Thymus (tissue), 11 donors: ENCODE data around the gene ARL11. TPM values are rescaled to one million over a fixed set of nuclear protein-coding genes. Genes with fewer than 3 reads are reported as not detected.

ENCODE experiments used
- DNase-seq, 9 donors: peaks; one replicate each; pipeline ENCODE4 v3.0.0-alpha.2; 2013; ENCODE audit warnings: low spot score in 9 of 9, low read depth in 6 of 9, missing footprints in 1 of 9
- H3K27ac ChIP-seq, 2 donors: one replicate each; pipeline ENCODE4 v1.5.1; 2013; ENCODE audit warnings: control low read depth in 1 of 2, low read depth in 1 of 2, low read length in 1 of 2, mild to moderate bottlenecking in 1 of 2, moderate library complexity in 1 of 2
- H3K27me3 ChIP-seq, 2 donors: one replicate each; pipeline ENCODE4 v1.5.1; 2013; ENCODE audit warnings: low read length in 1 of 2; ENCODE audit not compliant: control insufficient read depth in 2 of 2, insufficient read depth in 1 of 2
- H3K36me3 ChIP-seq, 2 donors: one replicate each; pipeline ENCODE4 v1.5.1; 2013; ENCODE audit warnings: low read length in 1 of 2, mild to moderate bottlenecking in 1 of 2, moderate library complexity in 1 of 2; ENCODE audit not compliant: control insufficient read depth in 2 of 2, insufficient read depth in 2 of 2
- H3K4me1 ChIP-seq, 2 donors: one replicate each; pipeline ENCODE4 v1.5.1; 2013; ENCODE audit warnings: low read length in 2 of 2; ENCODE audit not compliant: control insufficient read depth in 2 of 2, insufficient read depth in 2 of 2
- H3K4me3 ChIP-seq, 2 donors: one replicate each; pipeline ENCODE4 v1.5.1; 2013; ENCODE audit warnings: low read length in 2 of 2, control low read depth in 1 of 2, mild to moderate bottlenecking in 1 of 2
- H3K9me3 ChIP-seq, 2 donors: one replicate each; pipeline ENCODE4 v1.5.1; 2013; ENCODE audit warnings: low read length in 1 of 2, mild to moderate bottlenecking in 1 of 2; ENCODE audit not compliant: control insufficient read depth in 2 of 2, insufficient read depth in 1 of 2
- WGBS: extraction: QIAGEN DNeasy Blood & Tissue Kit; methylation state at CpG from one replicate; pipeline ENCODE4 v1.1.7; 2013; 5-methylcytosine and 5-hydroxymethylcytosine counted together
- polyA plus RNA-seq: library from polyadenylated mRNA; stranded (reverse); fragments of 200-250 nt; gene quantifications from one replicate; pipeline ENCODE4 v1.2.3, GENCODE V29; 2013
- total RNA-seq: library from RNA; stranded (reverse); fragments of 120-200 nt; gene quantifications from one replicate; pipeline ENCODE4 v1.2.4, GENCODE V29; 2013
- donor health status: healthy.

Gene ARL11
- total and polyA plus RNA-seq, 2 donors: 1.3 to 2.7 TPM

- Histone ChIP-seq H3K27me3 (no peaks in the 10 kb centered on the region), H3K36me3 (peaks cover under 1 to 2% of the 10 kb centered on the region in 2 donors), H3K4me1 (peaks cover 11 to 15% of the 10 kb centered on the region in 2 donors), H3K9me3 (no peaks in the 10 kb centered on the region), H3K4me3 (no peak overlapping the region), H3K27ac (no peak overlapping the region)
- no peak for DNase-seq
- 93% methylated on average over 12 of the region's 12 CpGs for WGBS
These were observed 2.8 kb upstream of the ARL11 start for GRCh38 chr13:49625392-49626079.

DNA sequence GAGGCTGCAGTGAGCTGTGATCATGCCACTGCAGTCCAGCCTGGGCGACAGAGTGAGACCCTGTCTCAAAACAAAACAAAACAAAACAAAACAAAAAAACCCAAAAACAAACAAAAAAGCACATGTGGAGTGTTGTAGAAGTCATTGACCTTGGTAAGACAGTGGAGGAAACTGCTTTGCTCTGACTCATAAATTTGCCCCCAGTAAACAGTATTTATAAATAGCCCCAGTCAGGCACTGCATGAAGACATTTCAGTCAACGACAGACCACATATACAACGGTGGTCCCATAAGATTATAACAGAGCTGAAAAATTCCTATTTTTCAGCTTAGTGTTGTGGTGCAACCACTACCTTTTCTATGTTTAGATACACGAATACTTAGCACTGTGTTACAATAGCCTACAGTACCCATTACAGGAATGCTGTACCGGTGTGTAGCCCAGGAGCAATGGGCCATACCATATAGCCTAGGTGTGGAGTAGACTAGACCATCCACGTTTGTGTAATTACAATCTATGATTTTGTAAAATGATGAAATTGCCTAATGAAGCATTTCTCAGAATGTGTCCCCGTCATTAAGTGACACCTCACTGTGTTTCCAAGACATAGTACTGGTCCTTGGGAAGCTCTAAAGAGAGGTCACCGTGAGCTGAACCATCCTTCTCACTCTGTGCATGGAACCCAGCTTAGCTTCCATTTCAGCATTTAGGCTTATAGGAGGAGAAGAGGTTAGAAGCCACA lies 1.1 kb downstream of the ARL11 start:
- H3K4me3 ChIP-seq: peak overlapping the region in 1 of 2 donors; percentile 52
- WGBS: 78% methylated on average over 8 of the region's 8 CpGs
- H3K9me3 ChIP-seq: no peaks in the 10 kb centered on the region
- peaks cover 11 to 15% of the 10 kb centered on the region in 2 donors for H3K4me1 ChIP-seq
- H3K36me3 ChIP-seq: peaks cover 6 to 7% of the 10 kb centered on the region in 2 donors
- no peak overlapping the region for H3K27ac ChIP-seq
- DNase-seq: no peak
- H3K27me3 ChIP-seq: no peaks in the 10 kb centered on the region

DNA sequence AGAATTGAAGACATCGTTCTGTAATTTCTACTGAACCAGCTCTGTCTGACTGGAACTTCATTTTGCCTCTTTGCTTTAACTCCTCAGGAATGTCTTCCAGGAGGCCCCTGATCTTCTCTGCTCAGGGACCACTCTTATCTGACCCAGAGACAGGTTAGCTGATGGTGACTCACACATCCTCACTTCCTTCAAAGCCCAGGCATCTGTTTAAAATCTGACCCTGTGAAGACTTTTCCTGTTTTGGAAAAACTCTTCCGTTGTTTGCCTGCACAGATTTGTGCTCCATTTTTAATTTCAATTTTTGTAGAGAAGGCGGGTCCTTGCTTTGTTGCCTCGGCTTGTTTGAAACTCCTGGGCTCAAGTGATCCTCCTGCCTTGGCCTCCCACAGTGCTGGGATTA lies 1.6 kb downstream of the ARL11 start:
- 93% methylated on average over 4 of the region's 4 CpGs for WGBS
- Histone ChIP-seq H3K27me3 (no peaks in the 10 kb centered on the region), H3K9me3 (no peaks in the 10 kb centered on the region), H3K27ac (no peak overlapping the region), H3K4me3 (no peak overlapping the region), H3K4me1 (peaks cover 11 to 20% of the 10 kb centered on the region in 2 donors), H3K36me3 (peaks cover 7 to 9% of the 10 kb centered on the region in 2 donors)
- DNase-seq: no peak

DNA sequence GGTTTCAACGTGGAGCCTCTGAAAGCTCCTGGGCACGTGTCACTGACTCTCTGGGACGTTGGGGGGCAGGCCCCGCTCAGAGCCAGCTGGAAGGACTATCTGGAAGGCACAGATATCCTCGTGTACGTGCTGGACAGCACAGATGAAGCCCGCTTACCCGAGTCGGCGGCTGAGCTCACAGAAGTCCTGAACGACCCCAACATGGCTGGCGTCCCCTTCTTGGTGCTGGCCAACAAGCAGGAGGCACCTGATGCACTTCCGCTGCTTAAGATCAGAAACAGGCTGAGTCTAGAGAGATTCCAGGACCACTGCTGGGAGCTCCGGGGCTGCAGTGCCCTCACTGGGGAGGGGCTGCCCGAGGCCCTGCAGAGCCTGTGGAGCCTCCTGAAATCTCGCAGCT lies 2.3 kb downstream of the ARL11 start:
- Histone ChIP-seq H3K27me3 (no peaks in the 10 kb centered on the region), H3K36me3 (peaks cover 7 to 9% of the 10 kb centered on the region in 2 donors), H3K9me3 (no peaks in the 10 kb centered on the region), H3K4me1 (peaks cover 11 to 22% of the 10 kb centered on the region in 2 donors), H3K4me3 (no peak overlapping the region), H3K27ac (no peak overlapping the region)
- 96% methylated on average over 16 of the region's 16 CpGs for WGBS
- DNase-seq: no peak

- Histone ChIP-seq H3K36me3 (peaks cover 7 to 9% of the 10 kb centered on the region in 2 donors), H3K9me3 (no peaks in the 10 kb centered on the region), H3K27me3 (no peaks in the 10 kb centered on the region), H3K27ac (no peak overlapping the region), H3K4me1 (peaks cover 14 to 22% of the 10 kb centered on the region in 2 donors), H3K4me3 (no peak overlapping the region)
- 94% methylated on average over 5 of the region's 5 CpGs for WGBS
- DNase-seq: no peak
These were observed 3.8 kb downstream of the ARL11 start for GRCh38 chr13:49632156-49632555.

DNA sequence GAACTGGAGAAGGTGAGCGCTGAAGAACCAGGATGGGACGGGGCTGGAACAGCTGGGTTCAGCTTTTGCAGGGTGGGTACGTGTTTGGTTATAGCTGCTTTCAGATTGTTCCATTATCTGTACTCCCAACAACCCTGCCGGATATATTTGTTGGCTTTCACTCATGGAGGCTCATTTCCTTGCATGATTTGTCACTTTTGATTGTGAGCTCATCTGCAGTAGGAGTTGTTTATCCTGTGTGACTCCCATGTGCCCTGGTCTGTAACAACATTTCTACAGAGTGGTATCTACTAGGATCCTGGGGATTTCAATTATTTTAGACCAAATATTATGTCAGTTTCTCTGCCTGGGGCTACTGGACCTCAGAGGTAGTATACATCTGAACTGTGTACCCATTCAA lies 5.4 kb downstream of the ARL11 start:
- H3K4me1 ChIP-seq: peaks cover 8 to 11% of the 10 kb centered on the region in 2 donors
- no peak overlapping the region for H3K27ac ChIP-seq
- WGBS: 96% methylated on average over 4 of the region's 4 CpGs

DNA sequence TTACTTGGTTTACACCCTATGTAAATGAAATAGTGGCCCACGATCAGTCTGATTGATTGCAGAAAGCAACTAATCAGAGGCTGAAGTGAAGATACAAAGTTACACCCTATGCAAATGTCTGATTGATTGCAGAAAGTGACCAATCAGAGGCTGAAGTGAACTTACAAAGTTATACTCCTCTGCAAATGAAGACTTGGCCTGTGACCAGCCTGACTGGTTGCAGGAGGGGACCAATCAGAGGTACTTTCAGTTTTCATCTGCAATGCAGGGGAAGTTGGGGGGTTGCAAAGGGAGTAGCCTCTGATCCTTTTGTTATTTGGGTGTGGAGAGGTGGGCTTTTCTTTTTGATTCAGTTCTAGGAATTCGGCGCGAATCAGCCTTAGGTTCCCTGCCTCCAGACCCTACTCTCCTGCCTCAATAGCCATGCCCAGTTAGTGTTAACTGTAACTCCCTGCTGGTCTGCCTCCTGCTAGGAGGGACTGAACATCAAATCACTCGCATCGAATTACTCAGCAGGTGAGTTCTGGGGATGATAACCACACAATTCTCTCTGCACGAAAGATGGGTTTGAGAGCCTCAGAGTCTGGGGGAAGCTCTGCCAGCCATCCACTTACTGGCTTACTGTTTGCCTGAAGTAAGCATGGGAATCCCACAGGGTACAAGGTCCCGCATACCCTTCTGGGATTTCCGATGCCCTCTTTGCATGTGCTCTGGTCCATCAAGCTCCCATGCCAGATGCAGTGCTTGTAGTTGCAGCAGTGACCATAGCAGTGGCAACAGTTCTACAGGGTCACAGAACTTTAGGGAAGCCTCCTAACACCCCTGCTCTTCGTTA lies 7.5 kb downstream of the ARL11 start:
- H3K27me3 ChIP-seq: no peaks in the 10 kb centered on the region
- WGBS: 62% methylated on average over 10 of the region's 10 CpGs
- H3K4me1 ChIP-seq: peaks cover 4 to 7% of the 10 kb centered on the region in 2 donors
- peaks cover 2 to 6% of the 10 kb centered on the region in 2 donors for H3K36me3 ChIP-seq
- peak in 2 of 9 donors; percentile 14 to 37 for DNase-seq
- no peak overlapping the region for H3K27ac ChIP-seq
- peak overlapping the region in 1 of 2 donors; percentile 1 for H3K4me3 ChIP-seq
- no peaks in the 10 kb centered on the region for H3K9me3 ChIP-seq

More for the DNA sequence above, 5.4 kb downstream of the ARL11 start:
- H3K36me3 ChIP-seq: peaks cover 7 to 9% of the 10 kb centered on the region in 2 donors
- no peak for DNase-seq
- H3K4me3 ChIP-seq: no peak overlapping the region
- H3K27me3 ChIP-seq: no peaks in the 10 kb centered on the region
- no peaks in the 10 kb centered on the region for H3K9me3 ChIP-seq

- H3K9me3 ChIP-seq: no peaks in the 10 kb centered on the region
- 98% methylated on average over 5 of the region's 5 CpGs for WGBS
- no peak overlapping the region for H3K27ac ChIP-seq
- no peak for DNase-seq
- peaks cover 4 to 7% of the 10 kb centered on the region in 2 donors for H3K4me1 ChIP-seq
- peaks cover 0 to 3% of the 10 kb centered on the region in 2 donors for H3K36me3 ChIP-seq
- H3K27me3 ChIP-seq: no peaks in the 10 kb centered on the region
- H3K4me3 ChIP-seq: no peak overlapping the region
These were observed 8.4 kb downstream of the ARL11 start for GRCh38 chr13:49636705-49637104.
